Pancreas (tissue), 10 donors: Measurements from ENCODE around the gene AOPEP. TPM values are rescaled to one million over a fixed set of nuclear protein-coding genes. Genes with fewer than 3 reads are reported as not detected.
A peak's percentile ranks its signal among the peaks of the same experiment; 100 is the strongest.

Source experiments
- ATAC-seq, 4 donors: fragments of 200-7000 bp; cut with Tn5 transposase; one replicate each; pipeline versions ENCODE4 v1.8.0 to v1.9.1; 2020; ENCODE audit warnings: mild to moderate bottlenecking in 4 of 4, moderate library complexity in 4 of 4
- DNase-seq, 6 donors: peaks; one replicate each; pipeline ENCODE4 v3.0.0-alpha.2; 2020
- FAIRE-seq: peaks from 2 replicates; lab custom pipeline; 2012; peaks lifted over from hg19 to GRCh38; lab: Jason Lieb, UNC
- H3K27ac ChIP-seq, 4 donors: fragments of 200-600 bp; sonication (generic); 1 replicate in 3 of 4; 2 replicates in 1 of 4; pipeline versions ENCODE4 v1.5.0 to v1.8.0; 2020
- H3K27me3 ChIP-seq, 4 donors: fragments of 200-600 bp; one replicate each; pipeline ENCODE4 v1.8.0; 2021
- H3K36me3 ChIP-seq, 3 donors: fragments of 200-600 bp; sonication (generic) in 1 of 3; one replicate each; pipeline versions ENCODE4 v1.5.0 to v1.8.0; 2020 to 2021
- H3K4me1 ChIP-seq, 3 donors: fragments of 200-600 bp; one replicate each; pipeline ENCODE4 v1.8.0; 2021
- H3K4me3 ChIP-seq, 4 donors: fragments of 200-600 bp; sonication (generic) in 2 of 4; one replicate each; pipeline versions ENCODE4 v1.5.0 to v1.8.0; 2020 to 2021
- H3K9me3 ChIP-seq, 4 donors: fragments of 200-600 bp; one replicate each; pipeline ENCODE4 v1.8.0; 2021
- WGBS, 2 donors: extraction: QIAGEN DNeasy Blood & Tissue Kit; methylation state at CpG; one replicate each; pipeline ENCODE4 v1.1.7; 2013; 5-methylcytosine and 5-hydroxymethylcytosine counted together
- intact Hi-C, 3 donors: fragments of 100-400 bp; cut with DNase I; formaldehyde crosslinking; loops; one replicate each; pipeline versions ENCODE4 v1.11.1 to v1.14.2; 2022
- polyA plus RNA-seq, 2 donors: library from polyadenylated mRNA; stranded (reverse); fragments of 200-250 nt; gene quantifications; one replicate each; pipeline ENCODE4 v1.2.3, GENCODE V29; 2013
- total RNA-seq, 6 donors: library from RNA; stranded (reverse); fragmentation: NEBNext Ultra II Directional in 4 of 6; extraction: Animal tissue kit (Norgen Biotek cat#: 25700) in 4 of 6; gene quantifications; one replicate each; pipeline versions ENCODE4 v1.2.1 to v1.2.4, GENCODE V29; 2021 to 2023
- TF ChIP-seq, protein P1 (sequence below), 4 donors: fragments of 200-600 bp; sonication (generic) in 3 of 4; IDR thresholded peaks; one replicate each; pipeline versions ENCODE4 v1.5.0 to v1.8.0; 2021; ENCODE audit warnings: antibody characterized with exemption in 4 of 4
- donor health status: healthy with polysubstance abuse.
- donor health status: DM: no; HTN: no; CAD: no; lungs with moderate emphysema.
- donor health status: DM: no; HTN: no; CAD: no.
- donor health status: control.
- donor health status: control.
- donor health status: Bipolar disorder and iron deficiency.
- donor health status: DM: yes; HTN: yes; CAD: no.
- donor health status: DM: no; HTN: no; CAD: no.
- donor health status: DM: no; HTN: no; CAD: no.
- donor health status: DM: yes; HTN: yes; CAD: no.

AOPEP gene
- total and polyA plus RNA-seq, 8 donors, result 50.5 to 140 (median 76.7) TPM

DNA sequence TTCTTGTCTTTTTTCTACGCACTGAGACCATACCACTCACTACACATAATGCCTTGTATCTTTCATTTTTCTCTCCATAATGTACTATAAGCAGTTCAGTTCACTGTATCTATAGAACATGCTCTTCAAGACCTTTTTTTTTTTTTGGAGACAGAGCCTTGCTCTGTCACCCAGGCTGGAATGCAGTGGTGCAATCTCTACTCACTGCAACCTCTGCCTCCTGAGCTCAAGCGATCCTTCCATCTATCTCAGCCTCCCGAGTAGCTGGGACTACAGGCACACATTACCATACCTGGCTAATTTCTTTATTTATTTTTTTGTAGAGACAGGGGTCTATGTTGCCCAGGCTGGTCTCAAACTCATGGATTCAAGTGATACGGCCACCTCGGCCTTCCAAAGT lies 382.3 kb downstream of the AOPEP start:
- TF ChIP-seq, protein P1, sequence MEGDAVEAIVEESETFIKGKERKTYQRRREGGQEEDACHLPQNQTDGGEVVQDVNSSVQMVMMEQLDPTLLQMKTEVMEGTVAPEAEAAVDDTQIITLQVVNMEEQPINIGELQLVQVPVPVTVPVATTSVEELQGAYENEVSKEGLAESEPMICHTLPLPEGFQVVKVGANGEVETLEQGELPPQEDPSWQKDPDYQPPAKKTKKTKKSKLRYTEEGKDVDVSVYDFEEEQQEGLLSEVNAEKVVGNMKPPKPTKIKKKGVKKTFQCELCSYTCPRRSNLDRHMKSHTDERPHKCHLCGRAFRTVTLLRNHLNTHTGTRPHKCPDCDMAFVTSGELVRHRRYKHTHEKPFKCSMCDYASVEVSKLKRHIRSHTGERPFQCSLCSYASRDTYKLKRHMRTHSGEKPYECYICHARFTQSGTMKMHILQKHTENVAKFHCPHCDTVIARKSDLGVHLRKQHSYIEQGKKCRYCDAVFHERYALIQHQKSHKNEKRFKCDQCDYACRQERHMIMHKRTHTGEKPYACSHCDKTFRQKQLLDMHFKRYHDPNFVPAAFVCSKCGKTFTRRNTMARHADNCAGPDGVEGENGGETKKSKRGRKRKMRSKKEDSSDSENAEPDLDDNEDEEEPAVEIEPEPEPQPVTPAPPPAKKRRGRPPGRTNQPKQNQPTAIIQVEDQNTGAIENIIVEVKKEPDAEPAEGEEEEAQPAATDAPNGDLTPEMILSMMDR (IDR thresholded peaks at IDR 0.05), result no peak
- 93 to 97% methylated on average over 5 of the region's 5 CpGs for WGBS, 2 donors
- intact Hi-C loops, result no loop called here
- no peaks in the 10 kb centered on the region for H3K27me3 ChIP-seq
- FAIRE-seq (no peak), DNase-seq (no peak), ATAC-seq (no peak)
- peaks cover 0 to 11% (median 9%) of the 10 kb centered on the region in 3 donors for H3K4me1 ChIP-seq
- no peaks in the 10 kb centered on the region for H3K9me3 ChIP-seq
- no peak overlapping the region for H3K27ac ChIP-seq
- no peak overlapping the region for H3K4me3 ChIP-seq
- peaks cover 0 to 40% (median 6%) of the 10 kb centered on the region in 3 donors for H3K36me3 ChIP-seq

DNA sequence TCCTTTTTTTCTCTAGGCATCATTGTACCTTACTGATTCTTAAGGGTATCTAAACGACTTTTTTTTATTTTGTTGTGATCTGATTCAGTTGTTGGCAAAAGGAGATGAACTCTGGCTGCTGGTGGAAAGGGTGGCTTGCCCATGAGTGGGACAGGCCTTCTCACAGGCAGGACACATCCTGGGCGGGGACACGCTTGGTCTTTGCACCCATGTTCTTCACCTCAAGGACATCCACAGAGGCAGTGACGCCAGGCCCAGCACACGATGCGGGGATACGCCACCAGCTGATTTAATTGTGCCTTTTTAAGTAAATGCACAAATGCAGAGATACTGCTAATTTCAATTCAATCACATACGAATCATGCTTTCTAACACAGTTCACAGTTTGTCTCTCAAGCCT lies 383.0 kb downstream of the AOPEP start:
- peaks cover 0 to 40% (median 6%) of the 10 kb centered on the region in 3 donors for H3K36me3 ChIP-seq
- ATAC-seq, result no peak
- no peak overlapping the region for H3K27ac ChIP-seq
- H3K4me3 ChIP-seq, result no peak overlapping the region
- TF ChIP-seq, protein P1 (IDR thresholded peaks at IDR 0.05), result no peak
- whole genome bisulfite sequencing, 2 donors, result 75 to 83% methylated on average over 8 of the region's 8 CpGs
- H3K4me1 ChIP-seq, result peaks cover 0 to 11% (median 9%) of the 10 kb centered on the region in 3 donors
- DNase-seq, result peak in 1 of 6 donors; percentile 17
- no peaks in the 10 kb centered on the region for H3K9me3 ChIP-seq
- no peaks in the 10 kb centered on the region for H3K27me3 ChIP-seq
- intact Hi-C loops, result no loop called here
- FAIRE-seq, result no peak

DNA sequence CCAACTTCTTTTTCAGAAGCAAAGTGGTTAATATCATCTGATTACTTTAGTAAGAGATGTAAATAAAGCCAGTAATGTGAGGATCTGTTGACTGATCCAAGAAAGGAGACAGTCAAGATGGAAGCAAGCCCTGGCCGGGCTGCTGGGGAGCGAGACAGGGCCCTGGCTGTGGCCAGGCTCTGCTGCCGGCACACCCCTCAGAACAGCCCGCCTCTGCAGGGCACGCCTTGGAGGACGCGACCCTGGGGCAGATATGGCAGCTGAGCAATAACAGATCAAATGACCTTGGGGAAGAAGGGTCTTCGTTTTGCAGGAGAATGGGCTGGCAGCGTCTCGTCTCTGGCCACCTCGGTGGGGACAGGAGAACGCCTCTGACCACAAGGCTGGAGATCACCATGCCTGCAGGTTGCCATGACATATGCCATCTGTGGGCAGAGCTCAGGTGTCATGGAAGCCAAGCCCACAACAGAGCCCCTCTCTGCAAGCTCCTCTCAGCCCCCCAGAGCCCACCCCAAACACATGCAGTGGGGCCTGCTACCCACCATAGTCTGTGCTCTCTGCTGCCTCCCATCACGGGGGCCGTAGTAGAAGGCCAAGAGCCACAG lies 384.5 kb downstream of the AOPEP start:
- ATAC-seq, result no peak
- WGBS, 2 donors, result 88 to 90% methylated on average over 14 of the region's 14 CpGs
- no peak overlapping the region for H3K27ac ChIP-seq
- intact Hi-C loops, result no loop called here
- peak in 1 of 6 donors; percentile 20 for DNase-seq
- peaks cover 0 to 13% (median 11%) of the 10 kb centered on the region in 3 donors for H3K4me1 ChIP-seq
- H3K9me3 ChIP-seq, result no peaks in the 10 kb centered on the region
- no peak overlapping the region for H3K4me3 ChIP-seq
- no peaks in the 10 kb centered on the region for H3K27me3 ChIP-seq
- no peak for FAIRE-seq
- TF ChIP-seq, protein P1 (IDR thresholded peaks at IDR 0.05), result no peak
- H3K36me3 ChIP-seq, result peaks cover 0 to 40% (median 6%) of the 10 kb centered on the region in 3 donors

DNA sequence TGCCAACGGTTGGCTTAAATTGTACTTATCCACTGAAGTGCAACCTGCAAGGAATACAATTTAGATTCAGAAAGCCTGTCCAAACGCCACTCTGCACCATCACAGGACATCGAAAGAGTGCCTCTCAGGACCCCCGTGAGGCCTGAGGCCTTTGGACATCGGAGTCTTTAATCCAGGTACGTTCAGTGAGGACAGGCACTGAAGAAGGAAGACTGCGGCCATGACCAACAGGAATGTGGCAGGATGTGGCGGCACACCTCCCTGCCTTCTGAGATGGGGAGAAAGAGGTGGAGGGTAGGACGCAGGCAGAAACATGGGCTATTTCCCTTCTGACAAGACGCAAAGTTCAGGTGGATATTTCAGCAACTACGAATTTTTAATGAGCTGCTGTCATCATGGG lies 385.2 kb downstream of the AOPEP start:
- Histone ChIP-seq H3K9me3 (no peaks in the 10 kb centered on the region), H3K4me1 (peaks cover 0 to 20% (median 8%) of the 10 kb centered on the region in 3 donors), H3K27me3 (no peaks in the 10 kb centered on the region), H3K27ac (no peak overlapping the region), H3K4me3 (no peak overlapping the region), H3K36me3 (peaks cover 0 to 40% (median 6%) of the 10 kb centered on the region in 3 donors)
- 90 to 94% methylated on average over 11 of the region's 11 CpGs for WGBS, 2 donors
- FAIRE-seq (no peak), DNase-seq (peak in 1 of 6 donors; percentile 11), ATAC-seq (no peak)
- intact Hi-C loops, result no loop called here
- TF ChIP-seq, protein P1 (IDR thresholded peaks at IDR 0.05), result no peak
